ENCODE results near the gene SYT2. TPM values are rescaled to one million over a fixed set of nuclear protein-coding genes. Genes with fewer than 3 reads are reported as not detected.
"Not testable (repeated sequence)": the region's sequence is repeated elsewhere in the genome, so short reads cannot be mapped to it uniquely, and the experiment has no call there.

The SYT2 gene
- total RNA-seq, 1 experiment from 2014 or later: 0.09 TPM

DNA sequence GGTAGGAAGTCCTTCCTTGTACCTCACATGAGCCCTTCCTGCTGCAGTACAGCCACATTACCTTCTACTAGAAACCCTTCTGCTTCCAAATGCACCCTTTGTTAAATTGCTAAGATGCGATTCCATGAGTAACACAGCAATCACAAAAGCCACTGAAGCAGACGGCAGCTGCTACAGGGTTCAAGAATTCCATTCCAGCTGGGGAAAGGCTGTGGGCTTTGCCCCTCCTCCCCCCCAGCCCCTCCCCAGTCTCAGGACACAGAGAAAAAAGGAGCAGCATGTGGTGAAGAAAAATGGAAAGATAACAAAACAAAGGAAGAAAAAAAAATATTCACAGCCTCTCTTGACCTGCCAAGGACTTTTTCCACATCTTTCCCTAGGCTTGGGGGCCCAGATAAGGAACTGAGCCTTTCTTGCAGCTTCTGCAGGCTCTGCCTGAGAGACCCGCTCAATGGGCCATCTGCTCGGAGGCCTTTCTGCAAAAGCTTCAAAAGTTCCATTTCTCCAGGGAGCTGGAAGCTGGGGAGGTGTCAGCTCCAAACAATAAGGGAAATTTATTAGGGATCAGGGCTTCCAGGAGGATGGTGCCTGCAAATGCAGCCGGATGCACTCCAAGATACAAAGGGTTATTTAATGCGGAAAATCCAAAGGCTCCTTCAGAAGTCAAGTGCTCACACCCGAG is 72.1 kb downstream of the SYT2 start:
- H3K4me3 ChIP-seq (ENCODE audit: low read depth, low read length): no peak overlapping the region
- CTCF ChIA-PET: no interaction called here
- Mint-ChIP-seq H3K27ac (ENCODE audit: unreplicated experiment) (peak overlapping the region; percentile 55), H3K4me3 (ENCODE audit: unreplicated experiment) (no peak overlapping the region), H3K4me1 (ENCODE audit: low read depth, unreplicated experiment) (peaks cover 20% of the 10 kb centered on the region), H3K27me3 (ENCODE audit: insufficient read depth, unreplicated experiment) (peaks cover 5% of the 10 kb centered on the region), H3K9me3 (ENCODE audit: unreplicated experiment) (no peaks in the 10 kb centered on the region), H3K36me3 (ENCODE audit: insufficient read depth, unreplicated experiment) (no peaks in the 10 kb centered on the region)
- no peak for DNase-seq
- H3K36me3 ChIP-seq (ENCODE audit: control insufficient read depth, insufficient read depth, low read length): no peaks in the 10 kb centered on the region
- intact Hi-C loops (cut with micrococcal nuclease; ENCODE audit: unreplicated experiment): no loop called here
- H3K4me1 ChIP-seq: peaks cover 16% of the 10 kb centered on the region
- TF ChIP-seq, protein P1, sequence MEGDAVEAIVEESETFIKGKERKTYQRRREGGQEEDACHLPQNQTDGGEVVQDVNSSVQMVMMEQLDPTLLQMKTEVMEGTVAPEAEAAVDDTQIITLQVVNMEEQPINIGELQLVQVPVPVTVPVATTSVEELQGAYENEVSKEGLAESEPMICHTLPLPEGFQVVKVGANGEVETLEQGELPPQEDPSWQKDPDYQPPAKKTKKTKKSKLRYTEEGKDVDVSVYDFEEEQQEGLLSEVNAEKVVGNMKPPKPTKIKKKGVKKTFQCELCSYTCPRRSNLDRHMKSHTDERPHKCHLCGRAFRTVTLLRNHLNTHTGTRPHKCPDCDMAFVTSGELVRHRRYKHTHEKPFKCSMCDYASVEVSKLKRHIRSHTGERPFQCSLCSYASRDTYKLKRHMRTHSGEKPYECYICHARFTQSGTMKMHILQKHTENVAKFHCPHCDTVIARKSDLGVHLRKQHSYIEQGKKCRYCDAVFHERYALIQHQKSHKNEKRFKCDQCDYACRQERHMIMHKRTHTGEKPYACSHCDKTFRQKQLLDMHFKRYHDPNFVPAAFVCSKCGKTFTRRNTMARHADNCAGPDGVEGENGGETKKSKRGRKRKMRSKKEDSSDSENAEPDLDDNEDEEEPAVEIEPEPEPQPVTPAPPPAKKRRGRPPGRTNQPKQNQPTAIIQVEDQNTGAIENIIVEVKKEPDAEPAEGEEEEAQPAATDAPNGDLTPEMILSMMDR (IDR thresholded peaks at IDR 0.05; ENCODE audit: insufficient read depth in 1 of 2, low read depth in 1 of 2, low read length in 1 of 2, severe bottlenecking in 1 of 2, unreplicated experiment in 1 of 2): no peak
- no TSS peak for BruUV-seq (replicated peaks)
- H3K27me3 ChIP-seq (replicated peaks; ENCODE audit: control insufficient read depth, insufficient read depth, low read length): no peaks in the 10 kb centered on the region
- POLR2A ChIA-PET: no interaction called here
- H3K9me3 ChIP-seq: no peaks in the 10 kb centered on the region

DNA sequence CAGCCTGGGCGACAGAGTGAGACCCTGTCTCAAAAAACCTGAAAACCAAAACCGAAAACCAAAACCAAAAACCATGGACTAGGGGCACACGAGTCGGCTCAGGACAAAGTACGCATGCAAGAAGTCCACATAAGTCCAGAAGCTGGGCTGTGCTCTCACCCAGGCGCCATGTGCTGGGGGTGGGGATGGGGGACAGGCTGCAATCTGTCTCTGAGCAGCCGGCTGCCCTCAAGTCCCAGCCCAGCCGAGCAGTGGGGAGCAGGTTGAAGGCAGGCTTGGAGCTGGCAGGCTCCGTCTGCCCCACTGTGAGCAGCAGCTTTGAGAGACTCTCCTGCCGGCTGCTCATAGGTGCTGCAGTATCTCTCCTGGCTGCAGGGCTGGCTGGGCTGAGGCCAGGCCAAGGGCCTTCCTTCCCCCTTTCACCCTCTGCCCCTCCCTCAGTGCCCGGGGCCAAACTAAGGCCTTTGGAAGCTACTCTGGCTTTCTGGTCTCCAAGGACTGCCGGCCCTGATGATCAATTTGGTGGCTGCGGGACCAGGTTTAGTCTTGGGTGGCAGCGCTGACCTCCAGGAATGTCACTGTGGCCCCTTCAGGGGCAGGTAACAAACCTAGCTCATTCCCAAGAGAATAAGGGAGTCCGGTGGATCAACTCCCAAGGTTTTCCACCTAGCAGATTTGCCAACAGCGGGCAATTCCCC is 72.8 kb downstream of the SYT2 start:
- H3K4me1 ChIP-seq: peaks cover 16% of the 10 kb centered on the region
- H3K27me3 Mint-ChIP-seq (ENCODE audit: insufficient read depth, unreplicated experiment); H3K9me3 ChIP-seq; intact Hi-C loops (cut with micrococcal nuclease; ENCODE audit: unreplicated experiment); H3K36me3 Mint-ChIP-seq (ENCODE audit: insufficient read depth, unreplicated experiment); DNase-seq; H3K9me3 Mint-ChIP-seq (ENCODE audit: unreplicated experiment); H3K36me3 ChIP-seq (ENCODE audit: control insufficient read depth, insufficient read depth, low read length); BruUV-seq (replicated peaks); H3K4me3 ChIP-seq (ENCODE audit: low read depth, low read length); H3K27me3 ChIP-seq (replicated peaks; ENCODE audit: control insufficient read depth, insufficient read depth, low read length); CTCF ChIA-PET; H3K27ac Mint-ChIP-seq (ENCODE audit: unreplicated experiment); POLR2A ChIA-PET; H3K4me3 Mint-ChIP-seq (ENCODE audit: unreplicated experiment): not testable (repeated sequence)
- peaks cover 20% of the 10 kb centered on the region for H3K4me1 Mint-ChIP-seq (ENCODE audit: low read depth, unreplicated experiment)

DNA sequence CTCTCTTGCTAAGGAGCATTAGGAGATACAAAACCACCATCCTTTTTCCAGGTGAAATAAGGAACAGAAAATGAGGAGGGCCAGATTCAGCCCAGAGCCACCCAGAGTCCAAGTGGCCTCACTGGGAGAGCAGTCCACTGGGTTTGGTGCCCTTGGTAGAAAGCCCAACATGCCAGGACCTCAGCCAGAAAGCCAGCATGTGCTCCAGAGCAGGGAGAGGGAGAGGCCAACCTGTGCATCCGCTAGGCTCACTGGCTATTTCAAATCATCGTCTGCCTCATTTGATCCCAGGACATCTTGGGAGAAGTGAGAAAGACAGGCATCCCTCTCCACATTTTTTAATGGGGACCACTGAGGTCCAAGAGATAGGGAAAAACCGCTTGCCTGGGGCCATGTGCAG is 74.1 kb downstream of the SYT2 start:
- H3K36me3 Mint-ChIP-seq (ENCODE audit: insufficient read depth, unreplicated experiment); H3K9me3 ChIP-seq; H3K27me3 ChIP-seq (replicated peaks; ENCODE audit: control insufficient read depth, insufficient read depth, low read length); H3K4me3 ChIP-seq (ENCODE audit: low read depth, low read length); DNase-seq; H3K36me3 ChIP-seq (ENCODE audit: control insufficient read depth, insufficient read depth, low read length); H3K27me3 Mint-ChIP-seq (ENCODE audit: insufficient read depth, unreplicated experiment); H3K27ac Mint-ChIP-seq (ENCODE audit: unreplicated experiment); POLR2A ChIA-PET; CTCF ChIA-PET; H3K4me3 Mint-ChIP-seq (ENCODE audit: unreplicated experiment); BruUV-seq (replicated peaks); intact Hi-C loops (cut with micrococcal nuclease; ENCODE audit: unreplicated experiment); H3K9me3 Mint-ChIP-seq (ENCODE audit: unreplicated experiment): not testable (repeated sequence)
- peaks cover 20% of the 10 kb centered on the region for H3K4me1 Mint-ChIP-seq (ENCODE audit: low read depth, unreplicated experiment)
- peaks cover 16% of the 10 kb centered on the region for H3K4me1 ChIP-seq

DNA sequence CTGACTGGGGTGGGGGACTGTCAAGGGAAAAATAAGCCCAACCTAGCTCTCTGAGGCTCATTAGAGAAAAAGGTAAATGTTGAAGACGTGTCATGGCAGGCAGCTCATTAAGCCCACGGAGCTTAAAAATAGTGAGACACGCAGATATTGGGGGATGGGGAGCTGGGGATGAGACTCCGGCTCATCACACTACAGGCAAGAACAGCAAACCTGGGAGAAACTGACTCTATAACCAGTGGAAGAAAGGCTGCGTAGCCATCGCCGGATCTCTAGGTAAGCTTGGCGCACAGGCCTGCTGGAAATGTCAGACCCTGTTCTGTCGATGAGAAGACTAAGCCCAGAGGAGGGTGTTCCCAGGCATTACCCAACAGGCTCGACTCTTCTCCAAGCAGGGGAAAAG is 78.0 kb downstream of the SYT2 start:
- Histone ChIP-seq H3K9me3 (no peaks in the 10 kb centered on the region), H3K4me1 (no peaks in the 10 kb centered on the region), H3K4me3 (ENCODE audit: low read depth, low read length) (no peak overlapping the region), H3K36me3 (ENCODE audit: control insufficient read depth, insufficient read depth, low read length) (no peaks in the 10 kb centered on the region), H3K27me3 (replicated peaks; ENCODE audit: control insufficient read depth, insufficient read depth, low read length) (no peaks in the 10 kb centered on the region)
- no peak overlapping the region for H3K27ac Mint-ChIP-seq (ENCODE audit: unreplicated experiment)
- no peak overlapping the region for H3K4me3 Mint-ChIP-seq (ENCODE audit: unreplicated experiment)
- H3K36me3 Mint-ChIP-seq (ENCODE audit: insufficient read depth, unreplicated experiment): no peaks in the 10 kb centered on the region
- no peaks in the 10 kb centered on the region for H3K9me3 Mint-ChIP-seq (ENCODE audit: unreplicated experiment)
- DNase-seq: no peak
- TF ChIP-seq, protein P1 (IDR thresholded peaks at IDR 0.05; ENCODE audit: insufficient read depth in 1 of 2, low read depth in 1 of 2, low read length in 1 of 2, severe bottlenecking in 1 of 2, unreplicated experiment in 1 of 2): no peak
- no TSS peak for BruUV-seq (replicated peaks)
- ChIA-PET CTCF (interaction anchor here (0.8 kb wide), 1 partner anchor 31 kb away, joined by 3 read pairs; no protein-coding TSS in a partner anchor), POLR2A (no interaction called here)
- H3K4me1 Mint-ChIP-seq (ENCODE audit: low read depth, unreplicated experiment): no peaks in the 10 kb centered on the region
- no peaks in the 10 kb centered on the region for H3K27me3 Mint-ChIP-seq (ENCODE audit: insufficient read depth, unreplicated experiment)
- intact Hi-C loops (cut with micrococcal nuclease; ENCODE audit: unreplicated experiment): no loop called here
